ENCODE measurements around the gene THAP7. TPM values are rescaled to one million over a fixed set of nuclear protein-coding genes. Genes with fewer than 3 reads are reported as not detected.

THAP7 gene
- total RNA-seq, 1 donor from 2014 or later: 31.5 TPM

DNA sequence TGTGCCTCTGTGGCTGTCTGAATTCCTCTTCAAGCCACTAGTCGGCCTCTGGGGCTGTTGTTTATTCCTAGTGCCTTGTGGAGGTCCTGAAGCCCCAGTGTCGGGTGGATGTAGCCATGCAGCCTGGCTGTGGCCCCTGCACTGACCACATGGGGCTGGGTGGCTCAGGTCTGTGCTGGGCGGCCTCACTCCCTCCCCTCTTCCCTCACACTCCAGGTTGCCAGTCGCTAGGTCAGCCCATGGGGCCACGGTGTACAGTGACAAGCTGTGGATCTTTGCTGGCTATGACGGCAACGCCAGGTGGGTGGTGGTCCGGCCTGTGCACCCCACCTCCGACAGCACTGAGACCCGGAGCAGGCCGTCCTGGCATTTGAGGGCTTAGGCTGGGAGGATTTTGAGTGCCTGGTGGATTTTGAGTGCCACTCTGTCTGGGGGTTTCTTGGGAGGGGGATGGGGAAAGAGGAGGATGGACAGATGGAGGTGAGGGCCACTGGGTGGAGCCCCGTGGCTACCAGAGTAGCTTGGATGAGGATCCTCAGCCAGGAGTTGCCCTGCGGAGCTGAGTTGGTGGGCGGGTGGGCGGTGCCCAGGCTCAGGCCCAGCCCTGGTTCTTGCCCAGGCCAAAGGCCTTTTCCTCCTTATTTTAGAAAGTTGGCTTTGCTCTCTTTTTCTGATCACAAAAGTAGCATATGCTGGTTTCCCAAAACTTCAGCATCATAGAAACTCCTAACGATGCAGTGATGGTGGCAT lies 13.2 kb downstream of the THAP7 start:
- Mint-ChIP-seq H3K4me3 (no peak overlapping the region), H3K27ac (no peak overlapping the region), H3K9me3 (no peaks in the 10 kb centered on the region), H3K36me3 (ENCODE audit: low read depth) (peaks cover 36% of the 10 kb centered on the region), H3K27me3 (no peaks in the 10 kb centered on the region), H3K4me1 (peaks cover 9% of the 10 kb centered on the region)
- no peak for DNase-seq
- intact Hi-C loops (cut with micrococcal nuclease): no loop called here

DNA sequence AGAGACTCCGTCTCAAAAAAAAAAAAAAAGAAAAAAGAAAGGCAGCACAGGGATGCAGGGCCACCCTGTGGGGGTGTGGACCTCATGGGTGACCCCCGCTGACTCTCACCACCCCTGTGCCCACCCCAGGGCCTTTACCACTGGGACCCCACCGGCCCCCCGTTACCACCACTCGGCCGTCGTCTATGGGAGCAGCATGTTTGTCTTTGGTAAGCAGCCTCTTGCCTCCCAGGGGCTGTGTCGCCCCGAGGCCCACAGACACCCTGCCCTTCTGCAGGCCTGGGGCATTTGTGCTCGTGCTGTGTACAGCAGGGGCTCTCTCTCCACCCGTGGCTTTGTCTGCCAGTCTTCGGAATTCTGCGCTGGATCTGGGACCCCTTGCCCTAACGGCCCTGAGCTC lies 14.5 kb downstream of the THAP7 start:
- Mint-ChIP-seq H3K36me3 (ENCODE audit: low read depth) (peaks cover 39% of the 10 kb centered on the region), H3K4me3 (no peak overlapping the region), H3K9me3 (no peaks in the 10 kb centered on the region), H3K27ac (no peak overlapping the region), H3K4me1 (peaks cover 18% of the 10 kb centered on the region), H3K27me3 (no peaks in the 10 kb centered on the region)
- DNase-seq: no peak
- intact Hi-C loops (cut with micrococcal nuclease): no loop called here

DNA sequence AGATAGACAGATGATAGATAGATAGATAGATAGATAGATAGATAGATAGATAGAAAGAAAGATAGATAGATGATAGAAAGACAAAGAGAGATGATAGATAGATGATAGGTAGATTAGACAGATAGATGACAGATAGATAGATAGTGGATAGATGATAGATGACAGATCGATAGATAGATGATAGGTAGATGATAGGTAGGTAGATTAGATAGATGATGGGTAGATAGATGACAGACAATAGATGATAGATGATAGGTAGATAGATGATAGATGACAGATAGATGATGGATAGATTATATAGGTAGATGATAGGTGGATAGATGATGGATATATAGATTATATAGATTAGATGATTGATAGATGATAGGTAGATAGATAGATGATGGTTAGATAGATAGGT lies 15.6 kb downstream of the THAP7 start:
- Mint-ChIP-seq H3K36me3 (ENCODE audit: low read depth) (peaks cover 40% of the 10 kb centered on the region), H3K9me3 (no peaks in the 10 kb centered on the region), H3K27ac (no peak overlapping the region), H3K27me3 (no peaks in the 10 kb centered on the region), H3K4me3 (no peak overlapping the region), H3K4me1 (peaks cover 20% of the 10 kb centered on the region)
- intact Hi-C loops (cut with micrococcal nuclease): no loop called here
- DNase-seq: no peak

DNA sequence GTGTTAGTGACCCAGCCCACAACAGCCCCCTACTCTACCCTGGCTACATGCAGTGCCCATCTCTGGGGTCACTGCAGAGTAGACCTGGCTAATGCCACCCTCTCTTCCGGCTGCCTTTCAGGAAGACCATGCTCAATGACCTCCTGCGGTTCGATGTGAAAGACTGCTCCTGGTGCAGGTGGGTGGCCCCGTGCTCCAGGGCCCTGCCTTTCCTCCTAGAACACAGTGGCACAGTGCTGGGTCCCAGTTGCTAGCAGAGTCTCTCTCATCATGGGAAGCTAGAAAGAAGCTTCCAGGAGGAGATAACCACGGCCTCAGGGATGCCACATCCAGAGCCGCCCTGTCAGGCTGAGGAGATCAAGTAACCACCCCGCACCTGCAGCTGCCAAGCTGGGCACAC lies 16.2 kb downstream of the THAP7 start:
- Mint-ChIP-seq H3K9me3 (no peaks in the 10 kb centered on the region), H3K4me3 (no peak overlapping the region), H3K27me3 (no peaks in the 10 kb centered on the region), H3K36me3 (ENCODE audit: low read depth) (peaks cover 35% of the 10 kb centered on the region), H3K27ac (no peak overlapping the region), H3K4me1 (peaks cover 21% of the 10 kb centered on the region)
- DNase-seq: no peak
- intact Hi-C loops (cut with micrococcal nuclease): no loop called here

DNA sequence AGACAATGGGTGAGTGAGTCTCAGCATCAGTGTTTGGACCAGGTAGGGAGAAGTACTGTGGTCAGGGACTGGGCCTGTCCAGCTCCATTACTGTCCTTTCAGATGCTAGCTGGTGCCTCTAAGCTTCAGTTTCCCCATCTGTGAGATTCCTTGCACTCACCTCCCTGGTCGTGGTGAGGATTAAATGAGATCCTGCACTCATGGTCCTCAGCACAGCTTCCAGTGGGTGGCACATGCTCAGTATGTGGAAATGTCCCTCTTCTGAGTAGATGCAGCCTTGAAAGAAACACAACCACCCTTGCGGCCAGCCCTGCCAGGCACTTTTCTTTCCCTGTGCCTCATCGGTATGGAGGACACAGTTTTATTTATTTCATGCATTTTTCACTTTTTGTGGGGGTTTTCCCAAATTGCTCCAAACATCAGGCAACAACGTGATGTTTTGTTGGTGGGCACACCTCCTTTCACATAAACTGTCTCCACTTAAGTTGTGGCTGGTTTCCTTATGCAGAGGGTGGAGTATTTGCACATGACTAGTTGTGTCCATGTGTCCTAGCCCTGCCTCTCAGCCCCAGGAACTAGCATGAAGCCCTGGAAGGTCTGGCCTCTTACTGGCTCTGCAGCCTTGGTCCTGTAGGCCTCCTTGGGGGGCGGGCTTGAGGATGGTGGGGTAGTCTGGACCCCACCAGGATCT lies 18.7 kb downstream of the THAP7 start:
- Mint-ChIP-seq H3K27me3 (no peaks in the 10 kb centered on the region), H3K4me3 (peak overlapping the region; percentile 97), H3K36me3 (ENCODE audit: low read depth) (peaks cover 30% of the 10 kb centered on the region), H3K4me1 (peaks cover 32% of the 10 kb centered on the region), H3K9me3 (peaks cover 7% of the 10 kb centered on the region), H3K27ac (peak overlapping the region; percentile 93)
- no peak for DNase-seq
- intact Hi-C loops (cut with micrococcal nuclease): no loop called here

DNA sequence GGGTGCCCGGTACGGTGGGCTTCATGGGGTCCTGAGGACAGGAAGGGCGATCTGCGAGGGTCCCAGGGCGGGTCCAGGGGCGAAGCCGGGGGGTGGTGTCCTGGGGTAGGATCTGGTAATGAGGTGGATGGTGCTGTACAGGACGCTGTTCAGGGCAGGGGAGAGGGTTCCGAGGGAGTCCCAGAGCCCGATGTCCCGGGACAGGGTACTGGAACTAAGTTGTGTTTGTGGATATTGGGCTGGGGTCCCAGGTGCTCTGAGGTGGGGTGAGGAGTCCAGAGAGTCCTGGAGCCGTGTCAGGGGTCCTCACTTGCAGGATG lies 19.4 kb downstream of the THAP7 start:
- intact Hi-C loops (cut with micrococcal nuclease): loop anchor here (1.0 kb wide), 1 partner anchor 19 kb away; no protein-coding TSS in a partner anchor
- DNase-seq: peak; percentile 73
- peaks cover 7% of the 10 kb centered on the region for H3K9me3 Mint-ChIP-seq

DNA sequence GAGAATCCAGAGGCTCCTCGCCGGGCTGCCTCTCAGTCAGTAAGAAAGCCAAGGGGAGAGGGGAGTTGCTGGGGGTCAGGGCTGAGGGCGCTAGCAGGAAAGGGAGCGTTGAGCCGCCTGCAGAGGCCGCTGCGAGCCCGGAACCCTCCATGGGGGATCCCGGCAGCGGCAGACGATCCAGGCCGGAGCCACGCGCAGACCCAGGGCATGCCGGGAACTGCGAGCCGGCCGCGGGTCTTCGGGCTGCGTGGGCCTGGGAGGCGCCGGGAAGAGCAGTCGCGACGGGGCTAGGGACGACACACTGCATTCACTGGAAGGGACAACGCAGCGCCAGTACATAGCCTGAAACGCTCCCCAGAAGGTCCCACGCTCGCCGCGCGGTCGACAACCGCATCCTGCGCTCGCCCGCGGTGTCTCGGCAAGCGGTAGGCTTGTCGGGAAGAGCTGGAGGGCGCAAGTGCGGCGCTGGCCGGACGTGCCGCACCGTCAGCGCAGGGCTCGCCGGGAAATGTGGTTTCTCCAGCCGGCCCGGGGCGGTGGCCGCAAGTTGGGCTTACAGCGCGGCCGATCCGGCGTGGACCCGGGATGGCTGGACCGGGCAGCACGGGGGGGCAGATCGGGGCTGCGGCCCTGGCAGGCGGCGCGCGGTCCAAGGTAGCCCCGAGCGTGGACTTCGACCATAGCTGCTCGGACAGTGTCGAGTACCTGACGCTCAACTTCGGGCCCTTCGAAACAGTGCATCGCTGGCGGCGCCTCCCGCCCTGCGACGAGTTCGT lies 19.9 kb downstream of the THAP7 start, which contains the start of gene LZTR1:
Gene LZTR1, plus strand, starts transcription at position 511 of the 776 bp plus-strand sequence. Its CDS starts 75 bp downstream, at position 586.
- H3K4me1 Mint-ChIP-seq: peaks cover 32% of the 10 kb centered on the region
- intact Hi-C loops (cut with micrococcal nuclease): loop anchor here (1.0 kb wide), 1 partner anchor 19 kb away; no protein-coding TSS in a partner anchor
- H3K27me3 Mint-ChIP-seq: no peaks in the 10 kb centered on the region
- peak within 1 kb of the TSS; percentile 93 for H3K27ac Mint-ChIP-seq
- H3K4me3 Mint-ChIP-seq: peak within 1 kb of the TSS; percentile 97
- peaks cover 22% of the 10 kb centered on the region for H3K36me3 Mint-ChIP-seq (ENCODE audit: low read depth)
- H3K9me3 Mint-ChIP-seq: peaks cover 7% of the 10 kb centered on the region
- peak; percentile 92 for DNase-seq

More for the DNA sequence above, 19.4 kb downstream of the THAP7 start:
- Mint-ChIP-seq H3K4me3 (peak overlapping the region; percentile 97), H3K4me1 (peaks cover 32% of the 10 kb centered on the region), H3K27me3 (no peaks in the 10 kb centered on the region), H3K27ac (peak overlapping the region; percentile 93), H3K36me3 (ENCODE audit: low read depth) (peaks cover 23% of the 10 kb centered on the region)

DNA sequence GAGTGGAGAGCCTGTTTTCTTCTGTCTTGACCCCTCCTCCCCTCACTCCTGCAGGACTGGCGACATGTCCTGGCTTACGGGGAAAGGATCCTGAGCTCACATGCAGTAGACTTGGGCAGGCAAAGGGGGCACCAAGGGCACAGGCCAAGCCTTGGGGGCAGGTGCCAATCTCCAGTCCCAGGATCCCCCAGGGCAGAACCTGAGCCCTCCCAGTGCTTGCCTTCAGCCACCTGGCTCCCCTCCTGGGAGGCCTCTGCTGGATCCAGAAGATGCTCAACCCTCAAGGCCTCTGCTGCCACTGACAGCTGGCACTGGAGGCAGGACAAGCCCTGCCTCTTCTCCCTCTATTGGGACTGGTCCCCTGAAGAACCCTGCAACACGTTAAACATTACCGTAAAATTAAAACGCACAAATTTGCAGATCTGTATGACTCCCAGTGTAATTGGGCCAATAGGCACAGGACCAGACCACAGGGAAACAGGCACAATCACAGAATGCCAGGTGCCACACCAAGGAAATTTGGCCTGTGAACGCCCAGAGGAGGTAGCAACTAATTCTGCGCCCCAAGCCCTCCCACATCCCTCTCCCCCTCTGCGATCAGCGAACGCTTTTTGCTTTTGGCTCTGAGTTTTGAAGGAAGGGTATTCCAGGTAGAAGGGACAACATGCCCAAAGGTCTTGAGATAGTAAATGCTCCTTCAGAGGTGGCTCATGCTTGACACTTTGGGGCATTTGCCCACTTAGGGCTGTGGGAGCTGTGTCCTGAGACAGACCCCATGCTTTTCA lies 20.8 kb downstream of the THAP7 start:
- intact Hi-C loops (cut with micrococcal nuclease): no loop called here
- H3K9me3 Mint-ChIP-seq: peaks cover 7% of the 10 kb centered on the region

DNA sequence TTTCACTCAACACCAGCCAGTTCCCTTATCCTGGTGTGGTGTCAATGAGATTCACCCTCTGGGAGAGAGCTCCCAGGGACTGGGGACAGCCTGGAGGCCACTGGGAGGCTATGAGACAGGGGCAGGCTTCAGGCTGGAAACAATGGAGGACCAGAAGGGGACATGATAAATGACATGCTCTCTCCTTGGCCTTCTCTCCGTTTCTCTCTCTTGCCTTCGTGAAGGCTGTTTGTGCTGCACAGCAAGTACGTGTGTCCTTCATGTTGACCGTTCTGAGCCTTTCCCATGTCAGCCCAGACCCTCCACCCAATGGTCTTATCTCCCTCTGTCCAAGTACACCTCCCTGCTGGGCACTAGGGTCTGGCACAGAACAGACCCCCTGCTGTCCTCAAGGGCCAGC lies 21.4 kb downstream of the THAP7 start:
- peaks cover 29% of the 10 kb centered on the region for H3K4me1 Mint-ChIP-seq
- peak overlapping the region; percentile 97 for H3K4me3 Mint-ChIP-seq
- no peaks in the 10 kb centered on the region for H3K27me3 Mint-ChIP-seq
- H3K36me3 Mint-ChIP-seq (ENCODE audit: low read depth): peaks cover 10% of the 10 kb centered on the region
- H3K27ac Mint-ChIP-seq: no peak overlapping the region
- intact Hi-C loops (cut with micrococcal nuclease): no loop called here
- peaks cover 7% of the 10 kb centered on the region for H3K9me3 Mint-ChIP-seq
- no peak for DNase-seq

More for the DNA sequence above, 20.8 kb downstream of the THAP7 start:
- Mint-ChIP-seq H3K27ac (peak overlapping the region; percentile 93), H3K36me3 (ENCODE audit: low read depth) (peaks cover 15% of the 10 kb centered on the region), H3K27me3 (no peaks in the 10 kb centered on the region), H3K4me1 (peaks cover 29% of the 10 kb centered on the region), H3K4me3 (peak overlapping the region; percentile 97)
- no peak for DNase-seq

DNA sequence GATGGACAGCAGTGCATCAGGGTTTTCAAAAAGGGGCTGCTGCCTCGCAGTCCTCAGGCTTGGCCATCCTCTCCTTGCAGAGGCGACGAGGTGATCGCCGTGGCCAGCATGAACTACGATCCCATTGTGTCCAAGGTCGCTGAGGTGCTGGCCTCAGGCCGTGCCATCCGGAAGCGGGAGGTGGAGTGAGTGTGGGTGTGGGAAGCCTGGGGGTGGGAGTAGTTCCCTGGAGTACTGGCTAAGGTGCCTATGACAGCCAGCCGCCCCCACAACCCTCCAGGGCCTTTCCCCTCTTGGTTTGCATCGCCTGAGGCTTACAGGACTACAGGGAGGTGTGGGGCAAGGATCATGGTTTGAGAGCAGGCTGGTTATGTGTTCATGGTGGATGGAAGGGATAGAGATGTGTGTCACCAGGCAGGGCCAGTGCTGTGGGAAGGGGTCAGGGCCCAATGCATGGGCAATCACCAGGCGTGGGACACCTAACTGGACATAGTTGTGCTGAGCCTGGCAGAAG lies 21.9 kb downstream of the THAP7 start:
- DNase-seq: no peak
- Mint-ChIP-seq H3K36me3 (ENCODE audit: low read depth) (peaks cover 9% of the 10 kb centered on the region), H3K4me3 (peak overlapping the region; percentile 17), H3K27ac (no peak overlapping the region), H3K4me1 (peaks cover 29% of the 10 kb centered on the region), H3K9me3 (peaks cover 7% of the 10 kb centered on the region), H3K27me3 (no peaks in the 10 kb centered on the region)
- intact Hi-C loops (cut with micrococcal nuclease): no loop called here

DNA sequence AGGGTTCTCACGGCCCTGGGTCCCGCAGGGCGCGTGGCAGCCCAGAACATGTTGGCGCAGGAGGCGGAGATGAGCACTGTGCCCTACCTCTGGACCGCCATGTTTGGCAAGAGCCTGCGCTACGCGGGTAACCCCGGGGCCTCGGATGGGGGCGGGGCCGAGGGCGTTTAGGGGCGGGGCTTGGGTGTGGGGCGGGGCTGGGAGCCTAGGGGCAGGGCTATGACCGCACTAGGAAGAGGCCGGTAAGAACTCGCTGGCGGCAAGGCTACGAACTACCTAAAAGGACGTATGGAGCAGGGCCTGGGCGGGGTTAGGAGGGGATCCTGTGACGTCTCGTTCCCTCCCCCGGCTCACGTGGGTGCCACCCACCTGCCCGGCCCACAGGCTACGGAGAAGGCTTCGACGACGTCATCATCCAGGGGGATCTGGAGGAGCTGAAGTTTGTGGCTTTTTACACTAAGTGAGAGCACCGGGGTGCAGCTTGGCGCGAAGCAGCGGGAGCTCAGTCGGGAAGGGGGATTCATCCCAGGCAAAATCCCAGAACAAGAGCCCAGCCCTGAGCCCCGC lies 22.6 kb downstream of the THAP7 start:
- peak; percentile 88 for DNase-seq
- Mint-ChIP-seq H3K4me1 (peaks cover 29% of the 10 kb centered on the region), H3K4me3 (peak overlapping the region; percentile 56), H3K27ac (peak overlapping the region; percentile 57), H3K36me3 (ENCODE audit: low read depth) (peaks cover 9% of the 10 kb centered on the region), H3K9me3 (peaks cover 7% of the 10 kb centered on the region), H3K27me3 (no peaks in the 10 kb centered on the region)
- intact Hi-C loops (cut with micrococcal nuclease): no loop called here

DNA sequence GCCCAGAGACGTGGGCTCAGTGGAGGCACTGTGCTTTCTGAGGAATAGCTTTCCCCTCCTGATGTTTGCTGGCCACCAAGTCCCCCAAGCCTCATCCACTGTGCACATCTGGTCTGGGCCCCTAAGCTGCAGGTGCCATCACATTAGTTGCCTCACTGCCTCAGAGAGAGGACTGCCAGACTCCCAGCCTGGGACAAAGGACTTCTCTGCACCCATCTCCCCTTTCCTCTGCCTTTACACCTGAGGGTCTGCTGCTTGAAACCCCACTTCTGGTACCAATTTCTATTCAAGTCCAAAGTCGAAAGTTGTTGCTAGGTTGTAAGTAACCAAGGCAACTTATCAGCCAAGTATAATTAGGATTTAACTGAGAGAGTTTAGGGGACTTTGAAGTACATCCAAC lies 23.5 kb downstream of the THAP7 start:
- H3K9me3 Mint-ChIP-seq: peaks cover 7% of the 10 kb centered on the region
- DNase-seq: no peak
- no peak overlapping the region for H3K27ac Mint-ChIP-seq
- no peak overlapping the region for H3K4me3 Mint-ChIP-seq
- H3K36me3 Mint-ChIP-seq (ENCODE audit: low read depth): peaks cover 2% of the 10 kb centered on the region
- H3K4me1 Mint-ChIP-seq: peaks cover 23% of the 10 kb centered on the region
- H3K27me3 Mint-ChIP-seq: no peaks in the 10 kb centered on the region
- intact Hi-C loops (cut with micrococcal nuclease): no loop called here
